BE2C (cell line): ENCODE data around the gene ZNF341.

Source experiments
- DNase-seq: peaks from one replicate; pipeline ENCODE4 v3.0.0-alpha.2; 2020
- H3K27me3 ChIP-seq: fragments of 250-450 bp; sonication (Bioruptor Pico); 2 replicates; pipeline ENCODE4 v1.5.1; 2020; ENCODE audit warnings: mild to moderate bottlenecking
- H3K36me3 ChIP-seq: fragments of 250-450 bp; sonication (Bioruptor Pico); 2 replicates; pipeline ENCODE4 v1.5.1; 2020; ENCODE audit warnings: mild to moderate bottlenecking
- H3K4me1 ChIP-seq: fragments of 250-450 bp; sonication (Bioruptor Pico); 2 replicates; pipeline ENCODE4 v1.5.1; 2020
- H3K4me3 ChIP-seq: 2 replicates; pipeline ENCODE4 v1.5.1; 2011; ENCODE audit warnings: low read depth, low read length
- H3K9me3 ChIP-seq: fragments of 250-450 bp; sonication (Bioruptor Pico); 2 replicates; pipeline ENCODE4 v1.5.1; 2020
- CTCF ChIP-seq: IDR thresholded peaks from 2 replicates; pipeline ENCODE4 v1.5.1; 2012; ENCODE audit warnings: mild to moderate bottlenecking, low read depth, low read length

ZNF341 gene

GRCh38 chr20:33822423-33822822 is 90.6 kb downstream of the ZNF341 start:
- no peak overlapping the region for H3K4me3 ChIP-seq
- H3K36me3 ChIP-seq, result no peaks in the 10 kb centered on the region; the same call in 1 of the 2 replicates
- no peaks in the 10 kb centered on the region for H3K9me3 ChIP-seq
- no peak for TF ChIP-seq CTCF
- H3K4me1 ChIP-seq, result no peaks in the 10 kb centered on the region
- no peak for DNase-seq
- no peaks in the 10 kb centered on the region for H3K27me3 ChIP-seq

GRCh38 chr20:33822991-33823390 is 91.2 kb downstream of the ZNF341 start:
- Histone ChIP-seq H3K36me3 (no peaks in the 10 kb centered on the region; the same call in 1 of the 2 replicates), H3K4me1 (no peaks in the 10 kb centered on the region), H3K27me3 (no peaks in the 10 kb centered on the region), H3K9me3 (no peaks in the 10 kb centered on the region), H3K4me3 (no peak overlapping the region)
- no peak for DNase-seq
- TF ChIP-seq CTCF, result no peak

GRCh38 chr20:33824852-33825251 is 93.1 kb downstream of the ZNF341 start:
- DNase-seq, result no peak
- H3K9me3 ChIP-seq, result no peaks in the 10 kb centered on the region
- TF ChIP-seq CTCF, result no peak
- H3K27me3 ChIP-seq, result no peaks in the 10 kb centered on the region
- peaks cover 1% of the 10 kb centered on the region for H3K4me1 ChIP-seq
- no peak overlapping the region for H3K4me3 ChIP-seq
- no peaks in the 10 kb centered on the region; the same call in 1 of the 2 replicates for H3K36me3 ChIP-seq

DNA sequence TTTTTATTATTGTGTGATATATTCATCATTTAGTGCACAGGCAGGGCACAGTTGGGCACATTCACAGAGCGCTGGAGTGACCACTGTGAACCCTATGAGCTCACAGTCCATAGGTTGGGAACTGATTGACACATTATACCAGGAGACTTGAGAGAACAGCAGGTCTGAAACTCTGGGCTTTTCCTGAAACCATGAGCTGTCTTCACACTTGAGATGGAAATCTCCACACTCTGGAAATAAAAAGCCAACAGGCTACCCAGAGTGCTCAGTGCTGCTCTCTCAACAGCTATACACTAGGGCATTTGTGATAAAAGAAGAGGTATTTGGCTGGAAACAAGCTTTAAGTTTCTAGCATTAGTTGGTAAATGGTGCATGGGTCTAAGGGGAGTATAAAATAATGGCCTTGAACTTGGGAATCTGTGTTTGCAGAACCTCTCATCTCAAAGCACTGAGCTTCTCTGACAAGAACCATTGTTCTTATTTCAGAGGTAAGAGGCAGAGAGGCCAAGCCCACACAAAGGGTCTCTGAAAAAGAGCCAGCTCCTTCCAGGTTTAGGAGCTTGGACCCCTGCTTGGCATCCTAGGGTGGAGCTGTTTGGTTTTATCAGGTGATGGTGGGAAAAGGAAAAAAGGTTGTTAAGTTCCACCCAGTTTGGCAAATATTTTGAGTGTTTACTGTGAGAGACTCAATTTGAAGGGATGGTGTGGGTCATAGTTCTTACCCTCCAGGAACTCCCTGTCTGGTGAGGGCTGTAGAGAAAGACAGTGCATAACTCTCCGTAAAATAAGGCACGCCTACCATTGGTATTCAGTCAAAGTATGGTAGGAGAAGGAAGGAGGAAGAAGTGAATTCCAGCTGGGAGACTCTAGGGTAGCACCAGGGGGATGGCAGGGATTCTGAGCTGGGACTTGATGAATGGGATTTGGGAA is 93.8 kb downstream of the ZNF341 start:
- H3K4me1 ChIP-seq, result peaks cover 8% of the 10 kb centered on the region
- no peaks in the 10 kb centered on the region for H3K9me3 ChIP-seq
- H3K36me3 ChIP-seq, result no peaks in the 10 kb centered on the region; the same call in 1 of the 2 replicates
- DNase-seq, result no peak
- no peak for TF ChIP-seq CTCF
- H3K4me3 ChIP-seq, result no peak overlapping the region
- H3K27me3 ChIP-seq, result no peaks in the 10 kb centered on the region

DNA sequence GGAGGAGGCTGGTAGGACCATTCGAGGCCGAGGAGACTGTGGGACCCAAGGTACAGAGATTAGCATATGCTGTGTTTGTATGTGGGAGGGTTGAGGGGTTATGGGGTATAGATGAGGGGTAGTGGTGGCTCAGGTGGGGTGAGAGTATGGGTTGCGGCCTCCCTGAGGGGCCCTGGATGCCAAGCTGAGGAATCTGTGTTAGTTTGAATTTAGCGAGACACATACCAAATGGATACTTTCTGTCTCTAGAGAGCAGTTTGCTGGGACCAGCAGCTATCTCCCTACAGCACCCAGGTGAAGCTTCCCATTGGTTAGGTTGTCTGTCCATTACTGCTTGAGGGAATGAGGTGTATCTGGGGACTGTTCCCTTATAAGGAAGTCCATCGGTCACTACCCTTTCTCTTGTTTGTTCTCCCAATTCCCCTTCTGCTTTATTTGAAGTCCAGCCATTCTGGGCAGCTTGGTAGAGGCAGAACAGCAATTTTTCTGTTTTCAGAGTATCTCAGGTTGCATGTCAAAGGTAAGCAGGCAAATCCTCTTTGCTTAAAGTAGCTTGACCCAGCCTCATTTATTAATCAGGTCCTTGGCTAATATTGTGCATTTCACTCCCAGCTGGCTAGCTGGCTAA is 94.6 kb downstream of the ZNF341 start:
- Histone ChIP-seq H3K27me3 (no peaks in the 10 kb centered on the region), H3K4me1 (peaks cover 8% of the 10 kb centered on the region), H3K9me3 (no peaks in the 10 kb centered on the region), H3K4me3 (no peak overlapping the region), H3K36me3 (no peaks in the 10 kb centered on the region)
- no peak for TF ChIP-seq CTCF
- DNase-seq, result no peak

- TF ChIP-seq CTCF, result no peak
- Histone ChIP-seq H3K36me3 (no peaks in the 10 kb centered on the region), H3K4me1 (peaks cover 13% of the 10 kb centered on the region), H3K27me3 (no peaks in the 10 kb centered on the region), H3K9me3 (no peaks in the 10 kb centered on the region), H3K4me3 (no peak overlapping the region)
- DNase-seq, result no peak
Measured at GRCh38 chr20:33827109-33827508, 95.3 kb downstream of the ZNF341 start.
